SJCRH30 (cell line): Measurements from ENCODE around the gene ZNF30. TPM values are rescaled to one million over a fixed set of nuclear protein-coding genes. Genes with fewer than 3 reads are reported as not detected.
"Not testable (repeated sequence)": the region's sequence is repeated elsewhere in the genome, so short reads cannot be mapped to it uniquely, and the experiment has no call there.

Experiments
- DNase-seq, 2 experiments: peaks; one replicate each; pipeline ENCODE4 v3.0.0-alpha.2; 2015 to 2020
- H3K27ac ChIP-seq: fragments of 250-450 bp; sonication (Bioruptor Pico); 2 replicates; pipeline ENCODE4 v1.5.1; 2020; ENCODE audit warnings: mild to moderate bottlenecking, moderate library complexity
- H3K27me3 ChIP-seq: fragments of 250-450 bp; sonication (Bioruptor Pico); 2 replicates; pipeline ENCODE4 v1.5.1; 2020; ENCODE audit warnings: mild to moderate bottlenecking, moderate library complexity
- H3K36me3 ChIP-seq: fragments of 250-450 bp; sonication (Bioruptor Pico); 2 replicates; pipeline ENCODE4 v1.5.1; 2020; ENCODE audit warnings: mild to moderate bottlenecking, moderate library complexity
- H3K4me1 ChIP-seq: fragments of 250-450 bp; sonication (Bioruptor Pico); 2 replicates; pipeline ENCODE4 v1.5.1; 2020; ENCODE audit warnings: mild to moderate bottlenecking, moderate library complexity
- H3K4me3 ChIP-seq: fragments of 250-450 bp; sonication (Bioruptor Pico); 2 replicates; pipeline ENCODE4 v1.5.1; 2020; ENCODE audit warnings: mild to moderate bottlenecking, moderate library complexity
- H3K9me3 ChIP-seq: fragments of 250-450 bp; sonication (Bioruptor Pico); replicated peaks from 2 replicates; pipeline ENCODE4 v1.5.1; 2020; ENCODE audit warnings: mild to moderate bottlenecking, moderate library complexity
- total RNA-seq: library from RNA; depleted of rRNA; stranded (reverse); fragments of >200 nt; shearing (Covaris generic); gene quantifications from 2 replicates; pipeline ENCODE4 v1.2.3, GENCODE V29; 2014

ZNF30 gene
- total RNA-seq, 1 experiment from 2014 or later: 3.8 TPM

- H3K27ac ChIP-seq: no peak overlapping the region
- no peak for DNase-seq
- no peaks in the 10 kb centered on the region for H3K27me3 ChIP-seq
- H3K36me3 ChIP-seq: no peaks in the 10 kb centered on the region
- H3K4me3 ChIP-seq: no peak overlapping the region
- peaks cover 7% of the 10 kb centered on the region for H3K9me3 ChIP-seq
- H3K4me1 ChIP-seq: peaks cover 3% of the 10 kb centered on the region; the same call in 1 of the 2 replicates
Observed at GRCh38 chr19:34964598-34964997, 37.9 kb downstream of the ZNF30 start.

- not testable (repeated sequence) for H3K36me3 ChIP-seq, H3K4me3 ChIP-seq, H3K9me3 ChIP-seq, H3K27me3 ChIP-seq, H3K27ac ChIP-seq, DNase-seq, H3K4me1 ChIP-seq
Observed at GRCh38 chr19:34965505-34965904, 38.8 kb downstream of the ZNF30 start.

GRCh38 chr19:34967551-34967950 is 40.8 kb downstream of the ZNF30 start:
- H3K4me3 ChIP-seq: no peak overlapping the region
- no peaks in the 10 kb centered on the region for H3K27me3 ChIP-seq
- peaks cover 7% of the 10 kb centered on the region for H3K9me3 ChIP-seq
- H3K36me3 ChIP-seq: no peaks in the 10 kb centered on the region
- no peak overlapping the region for H3K27ac ChIP-seq
- no peaks in the 10 kb centered on the region for H3K4me1 ChIP-seq
- DNase-seq: no peak

- Histone ChIP-seq H3K27me3 (no peaks in the 10 kb centered on the region), H3K9me3 (peaks cover 7% of the 10 kb centered on the region), H3K4me1 (no peaks in the 10 kb centered on the region), H3K4me3 (no peak overlapping the region), H3K36me3 (no peaks in the 10 kb centered on the region), H3K27ac (no peak overlapping the region)
- no peak for DNase-seq
Observed at GRCh38 chr19:34969721-34970120, 43.0 kb downstream of the ZNF30 start.

- not testable (repeated sequence) for H3K4me3 ChIP-seq, H3K36me3 ChIP-seq, H3K27me3 ChIP-seq, H3K9me3 ChIP-seq, H3K27ac ChIP-seq, H3K4me1 ChIP-seq, DNase-seq
Observed at GRCh38 chr19:34970185-34970780, 43.6 kb downstream of the ZNF30 start.

GRCh38 chr19:34972163-34972705 is 45.5 kb downstream of the ZNF30 start:
- Histone ChIP-seq H3K9me3 (peaks cover 5% of the 10 kb centered on the region), H3K4me3 (no peak overlapping the region), H3K4me1 (no peaks in the 10 kb centered on the region), H3K27ac (no peak overlapping the region), H3K36me3 (no peaks in the 10 kb centered on the region), H3K27me3 (no peaks in the 10 kb centered on the region)
- no peak for DNase-seq

GRCh38 chr19:34974646-34975045 is 47.9 kb downstream of the ZNF30 start:
- Histone ChIP-seq H3K36me3 (no peaks in the 10 kb centered on the region), H3K27me3 (no peaks in the 10 kb centered on the region), H3K4me3 (no peak overlapping the region), H3K4me1 (no peaks in the 10 kb centered on the region), H3K27ac (no peak overlapping the region), H3K9me3 (no peaks in the 10 kb centered on the region; the same call in none of the 2 replicates)
- no peak for DNase-seq

- Histone ChIP-seq H3K4me1 (no peaks in the 10 kb centered on the region), H3K9me3 (no peaks in the 10 kb centered on the region; the same call in none of the 2 replicates), H3K27ac (no peak overlapping the region)
Observed at GRCh38 chr19:34975056-34975455, 48.4 kb downstream of the ZNF30 start.

GRCh38 chr19:34976611-34977010 is 49.9 kb downstream of the ZNF30 start:
- Histone ChIP-seq H3K4me1 (no peaks in the 10 kb centered on the region), H3K9me3 (no peaks in the 10 kb centered on the region; the same call in 1 of the 2 replicates), H3K36me3 (no peaks in the 10 kb centered on the region), H3K27me3 (no peaks in the 10 kb centered on the region), H3K4me3 (no peak overlapping the region), H3K27ac (no peak overlapping the region)
- DNase-seq: no peak

More at GRCh38 chr19:34975056-34975455, 48.4 kb downstream of the ZNF30 start:
- no peak for DNase-seq
- Histone ChIP-seq H3K36me3 (no peaks in the 10 kb centered on the region), H3K4me3 (no peak overlapping the region), H3K27me3 (no peaks in the 10 kb centered on the region)

- Histone ChIP-seq H3K27ac (no peak overlapping the region), H3K4me1 (no peaks in the 10 kb centered on the region), H3K4me3 (no peak overlapping the region), H3K9me3 (no peaks in the 10 kb centered on the region; the same call in 1 of the 2 replicates), H3K27me3 (no peaks in the 10 kb centered on the region), H3K36me3 (no peaks in the 10 kb centered on the region)
- DNase-seq: no peak
Observed at GRCh38 chr19:34979819-34980640, 53.3 kb downstream of the ZNF30 start.

- H3K27ac ChIP-seq: no peak overlapping the region
- H3K27me3 ChIP-seq: no peaks in the 10 kb centered on the region
- DNase-seq: no peak
- H3K4me3 ChIP-seq: no peak overlapping the region
- no peaks in the 10 kb centered on the region; the same call in 1 of the 2 replicates for H3K9me3 ChIP-seq
- H3K4me1 ChIP-seq: no peaks in the 10 kb centered on the region
- H3K36me3 ChIP-seq: no peaks in the 10 kb centered on the region
Observed at GRCh38 chr19:34982275-34982674, 55.6 kb downstream of the ZNF30 start.

- Histone ChIP-seq H3K36me3 (no peaks in the 10 kb centered on the region), H3K4me3 (no peak overlapping the region), H3K27me3 (no peaks in the 10 kb centered on the region), H3K4me1 (no peaks in the 10 kb centered on the region), H3K9me3 (no peaks in the 10 kb centered on the region), H3K27ac (no peak overlapping the region)
- DNase-seq: no peak
Observed at GRCh38 chr19:34983786-34984185, 57.1 kb downstream of the ZNF30 start.

GRCh38 chr19:34984287-34984686 is 57.6 kb downstream of the ZNF30 start:
- H3K27ac ChIP-seq: no peak overlapping the region

GRCh38 chr19:34985249-34986022 is 58.7 kb downstream of the ZNF30 start:
- Histone ChIP-seq H3K9me3 (no peaks in the 10 kb centered on the region), H3K27me3 (no peaks in the 10 kb centered on the region), H3K4me1 (no peaks in the 10 kb centered on the region), H3K36me3 (no peaks in the 10 kb centered on the region), H3K4me3 (no peak overlapping the region), H3K27ac (no peak overlapping the region)
- DNase-seq: no peak

More at GRCh38 chr19:34984287-34984686, 57.6 kb downstream of the ZNF30 start:
- H3K36me3 ChIP-seq: no peaks in the 10 kb centered on the region
- H3K27me3 ChIP-seq: no peaks in the 10 kb centered on the region
- H3K9me3 ChIP-seq: no peaks in the 10 kb centered on the region
- H3K4me1 ChIP-seq: no peaks in the 10 kb centered on the region
- no peak overlapping the region for H3K4me3 ChIP-seq
- DNase-seq: no peak

GRCh38 chr19:34988119-34988518 is 61.4 kb downstream of the ZNF30 start:
- Histone ChIP-seq H3K4me1 (no peaks in the 10 kb centered on the region), H3K36me3 (no peaks in the 10 kb centered on the region), H3K27me3 (no peaks in the 10 kb centered on the region)

More at GRCh38 chr19:34988119-34988518, 61.4 kb downstream of the ZNF30 start:
- DNase-seq: no peak
- H3K4me3 ChIP-seq: no peak overlapping the region
- H3K27ac ChIP-seq: no peak overlapping the region
- no peaks in the 10 kb centered on the region for H3K9me3 ChIP-seq
